Activated CD4-positive, alpha-beta T cell treated with anti-CD3 and anti-CD28 coated beads for 1 hour (primary cell): ENCODE results near the gene ITSN2.
"Not testable (repeated sequence)": the region's sequence is repeated elsewhere in the genome, so short reads cannot be mapped to it uniquely, and the experiment has no call there.

ENCODE experiments used
- DNase-seq: peaks from one replicate; pipeline ENCODE4 v3.0.0-alpha.2; 2020

The ITSN2 gene

DNA sequence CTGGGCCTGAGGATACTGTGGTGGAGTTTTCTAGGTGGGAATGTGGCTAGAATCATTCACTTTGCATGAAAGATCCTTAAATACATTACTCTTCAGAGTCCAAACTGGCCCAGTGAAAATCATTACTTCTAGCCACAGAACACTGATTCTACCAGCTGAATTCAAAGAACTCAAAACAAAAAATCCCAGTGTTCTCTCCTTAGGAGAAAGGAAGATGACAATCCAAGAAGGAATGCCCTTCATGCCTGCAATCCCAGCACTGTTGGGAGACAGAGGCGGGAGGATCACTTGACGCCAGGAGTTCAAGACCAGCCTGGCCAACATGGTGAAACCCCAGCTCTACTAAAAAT is 150.3 kb downstream of the ITSN2 start:
- no peak for DNase-seq

- no peak for DNase-seq
Observed at GRCh38 chr2:24209389-24210105, 150.8 kb downstream of the ITSN2 start.

DNA sequence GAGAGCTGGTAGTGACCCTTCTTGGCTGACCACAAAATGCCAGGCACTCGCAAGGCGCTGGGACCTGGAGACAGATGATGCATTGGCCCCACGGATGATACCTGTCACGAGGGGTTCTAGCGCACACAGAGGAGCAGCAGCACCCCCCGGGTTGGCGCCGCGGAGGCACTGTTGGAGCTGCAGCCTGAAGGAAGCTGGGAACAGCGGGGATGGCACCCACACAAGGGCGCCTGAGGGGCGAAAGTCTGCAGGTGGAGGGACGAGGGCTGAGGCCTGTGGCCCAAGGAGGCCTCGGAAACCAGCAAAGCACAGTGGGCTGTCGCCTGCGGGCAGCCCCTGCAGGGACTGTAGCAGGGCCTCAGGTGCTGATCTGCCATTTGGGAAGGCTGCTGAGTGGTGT is 151.8 kb downstream of the ITSN2 start:
- no peak for DNase-seq

DNA sequence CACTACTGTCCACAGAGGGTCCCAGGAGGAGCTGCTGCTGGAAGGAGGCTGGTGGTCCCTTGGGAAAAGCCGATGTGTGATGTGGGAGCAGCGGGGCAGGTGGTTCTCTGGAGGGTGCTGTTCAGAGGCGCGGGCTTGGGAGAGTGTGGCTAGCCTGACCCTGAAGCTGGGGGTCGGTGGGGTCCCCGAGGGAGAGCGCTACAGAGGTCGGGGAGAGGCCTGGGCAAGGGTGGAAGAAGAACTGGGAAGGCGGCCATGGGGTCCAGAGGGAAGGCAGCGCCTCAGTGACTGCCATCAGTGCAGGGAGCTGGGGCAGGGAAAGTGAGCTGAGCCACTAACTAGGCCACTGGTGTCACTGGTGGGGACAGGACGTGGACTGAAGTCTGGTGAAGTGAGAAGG is 153.0 kb downstream of the ITSN2 start:
- no peak for DNase-seq

DNA sequence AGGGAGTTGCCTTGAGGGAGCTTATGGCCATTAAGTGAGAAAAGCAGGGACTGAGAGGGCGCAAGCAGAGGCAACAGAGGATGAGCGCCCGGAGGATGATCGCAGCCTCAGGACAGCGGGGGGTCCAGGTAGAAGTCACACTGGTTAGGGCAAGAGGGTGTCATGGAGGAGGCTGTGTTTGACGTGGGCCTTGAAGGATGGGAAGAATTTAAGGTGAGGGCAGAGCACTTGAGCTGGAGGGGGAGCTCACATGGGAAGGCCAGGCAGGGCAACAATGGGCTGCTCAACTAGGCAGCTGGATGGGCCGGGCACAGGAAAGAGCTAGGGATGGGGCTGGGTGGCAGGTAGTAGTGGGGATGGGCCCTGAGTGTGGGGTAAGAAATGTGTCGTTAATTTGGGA is 153.6 kb downstream of the ITSN2 start:
- no peak for DNase-seq

DNA sequence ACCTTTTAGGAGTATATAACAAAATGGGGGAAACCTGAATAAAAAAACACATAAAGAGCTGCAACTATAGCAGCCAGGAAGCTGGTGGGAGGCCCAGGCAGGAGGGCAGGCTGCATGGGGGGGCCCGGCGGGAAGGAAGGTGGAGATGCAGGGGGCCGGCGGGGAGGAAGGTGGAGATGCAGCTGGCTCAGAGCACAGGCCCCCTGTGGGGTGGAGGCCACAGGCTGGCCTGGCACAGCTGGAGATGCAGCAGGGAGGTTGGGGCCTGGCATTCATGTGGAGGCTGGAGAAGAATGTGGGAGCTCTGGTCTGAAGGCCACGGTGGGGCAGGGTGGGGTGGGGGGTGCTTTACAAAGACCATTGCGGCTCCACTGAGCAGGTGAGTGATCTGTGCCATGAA is 154.1 kb downstream of the ITSN2 start:
- no peak for DNase-seq

GRCh38 chr2:24205131-24205530 is 155.2 kb downstream of the ITSN2 start:
- DNase-seq = no peak

- no peak for DNase-seq
Observed at GRCh38 chr2:24204505-24204904, 155.8 kb downstream of the ITSN2 start.

DNA sequence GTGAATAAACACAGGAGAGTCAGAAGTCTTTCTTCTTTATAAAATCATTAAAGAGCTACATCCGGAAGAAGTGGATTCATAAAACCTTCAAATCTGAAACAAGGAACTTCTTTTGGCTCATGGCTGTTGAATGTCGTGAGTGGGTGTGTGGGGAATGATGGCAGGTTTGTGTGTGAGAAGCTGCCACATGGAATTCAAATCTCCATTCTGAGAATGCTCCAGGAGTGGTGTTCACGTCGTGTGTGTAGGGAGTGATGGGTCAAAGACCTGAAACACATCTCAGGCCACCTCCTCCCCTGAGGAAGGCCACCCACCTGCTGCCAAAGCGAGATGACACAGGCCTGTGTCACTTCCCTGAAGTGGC is 156.6 kb downstream of the ITSN2 start:
- DNase-seq = no peak

- DNase-seq = no peak
Observed at GRCh38 chr2:24203029-24203786, 157.1 kb downstream of the ITSN2 start.

- DNase-seq = no peak
Observed at GRCh38 chr2:24200799-24201198, 159.5 kb downstream of the ITSN2 start.

DNA sequence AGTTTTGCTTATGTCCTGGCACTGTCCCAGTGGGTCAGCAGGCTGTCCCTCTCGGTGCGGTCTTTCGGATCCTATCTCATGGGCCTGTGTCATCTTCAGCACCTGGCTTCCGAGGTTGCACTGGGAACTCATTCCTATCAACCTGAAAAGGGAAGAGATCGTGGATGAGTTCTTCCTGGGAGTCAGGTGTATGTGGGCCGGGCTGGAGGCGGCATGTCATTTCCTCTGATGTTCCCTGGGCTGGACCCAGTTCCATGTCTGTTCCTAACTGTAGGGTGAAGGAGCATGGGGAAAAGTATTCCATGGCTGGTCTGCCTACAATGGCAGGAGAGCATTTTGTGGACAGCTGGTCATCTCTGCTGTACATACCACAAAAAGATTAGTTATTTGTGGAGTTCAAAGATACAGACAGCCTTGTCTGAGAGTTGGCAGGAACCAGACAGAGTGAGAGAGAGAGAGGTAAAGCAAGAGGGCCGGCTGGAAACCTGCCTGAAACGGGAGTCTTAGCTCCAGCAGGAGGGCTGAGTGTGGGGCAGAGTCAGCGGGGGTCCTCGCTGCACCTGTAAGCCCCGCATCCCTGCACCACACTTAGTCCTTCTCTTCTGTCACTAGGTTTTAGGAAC is 160.3 kb downstream of the ITSN2 start:
- DNase-seq = no peak

- not testable (repeated sequence) for DNase-seq
Observed at GRCh38 chr2:24197213-24197612, 163.1 kb downstream of the ITSN2 start.

DNA sequence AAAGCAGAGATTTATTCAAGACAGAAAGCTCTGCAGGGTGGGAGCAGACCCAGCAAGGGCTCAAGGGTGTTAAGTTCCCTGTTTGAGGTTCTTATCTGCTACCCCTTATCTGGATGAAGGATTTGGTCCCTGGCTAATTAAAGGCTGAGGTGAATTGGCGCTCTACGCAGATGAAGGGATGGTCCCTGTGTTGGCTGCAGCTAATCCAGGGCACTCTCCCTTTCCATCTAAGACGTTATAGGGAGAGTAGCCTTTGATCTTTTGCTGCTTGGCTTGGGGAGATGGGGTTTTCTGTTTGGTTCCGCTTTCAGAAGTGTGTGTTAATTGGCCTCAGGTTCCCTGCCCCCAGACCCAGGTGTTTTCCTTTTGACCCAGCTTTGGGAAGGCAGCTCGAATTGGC is 168.5 kb downstream of the ITSN2 start:
- no peak for DNase-seq

DNA sequence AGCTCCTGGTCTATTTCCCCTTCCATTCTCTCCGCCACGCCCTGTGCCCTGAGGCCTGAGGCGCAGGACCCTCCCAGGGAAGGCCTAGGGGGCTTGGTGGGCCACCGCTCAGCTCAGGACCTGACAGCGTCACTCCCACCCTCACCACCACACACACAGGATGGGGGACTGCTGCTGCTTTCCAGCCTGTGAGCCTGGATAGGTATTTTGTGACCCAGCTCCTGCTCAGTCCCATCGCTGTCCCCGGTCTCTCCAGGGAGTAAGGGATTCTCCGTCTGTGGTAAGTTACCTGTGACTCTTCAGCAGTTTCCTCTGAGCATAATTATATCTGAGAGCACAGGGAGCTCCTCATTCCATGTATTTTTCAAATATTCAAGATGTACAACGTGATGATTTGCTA is 169.2 kb downstream of the ITSN2 start:
- no peak for DNase-seq

GRCh38 chr2:24190503-24190902 is 169.8 kb downstream of the ITSN2 start:
- DNase-seq = no peak

GRCh38 chr2:24189551-24189950 is 170.8 kb downstream of the ITSN2 start:
- no peak for DNase-seq

DNA sequence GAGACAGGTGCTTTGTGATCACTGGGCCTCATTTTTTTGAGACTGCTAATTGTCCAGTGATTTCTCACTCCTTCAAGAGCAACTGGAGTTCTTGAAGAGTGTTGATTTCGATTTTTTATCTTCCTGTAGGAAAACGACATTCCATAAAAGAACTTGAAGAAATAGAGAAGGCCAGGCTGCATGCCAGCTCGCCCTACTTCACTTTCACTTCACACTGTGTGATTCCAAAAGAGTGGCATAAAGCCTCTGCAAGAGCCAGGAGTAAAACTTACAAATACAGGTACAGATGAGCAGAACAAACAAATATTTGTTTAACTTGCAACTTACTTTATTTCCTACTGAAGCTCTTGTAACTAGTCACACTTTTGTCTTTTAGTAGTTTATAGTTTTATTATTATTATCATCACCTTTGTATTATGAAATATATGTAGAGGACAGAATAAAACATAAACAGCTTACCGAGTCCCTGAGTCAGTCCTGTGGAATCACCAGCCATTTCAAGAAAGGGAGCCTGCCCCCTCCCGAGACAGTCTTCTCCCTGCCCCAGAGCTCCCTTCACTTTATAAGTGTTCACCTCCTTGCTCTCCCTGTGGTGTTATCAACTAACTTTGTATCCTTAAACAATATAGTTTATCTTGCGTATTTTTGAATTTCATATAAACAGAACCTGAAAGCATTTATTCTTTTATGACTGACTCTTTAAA is 176.8 kb downstream of the ITSN2 start:
- no peak for DNase-seq

DNA sequence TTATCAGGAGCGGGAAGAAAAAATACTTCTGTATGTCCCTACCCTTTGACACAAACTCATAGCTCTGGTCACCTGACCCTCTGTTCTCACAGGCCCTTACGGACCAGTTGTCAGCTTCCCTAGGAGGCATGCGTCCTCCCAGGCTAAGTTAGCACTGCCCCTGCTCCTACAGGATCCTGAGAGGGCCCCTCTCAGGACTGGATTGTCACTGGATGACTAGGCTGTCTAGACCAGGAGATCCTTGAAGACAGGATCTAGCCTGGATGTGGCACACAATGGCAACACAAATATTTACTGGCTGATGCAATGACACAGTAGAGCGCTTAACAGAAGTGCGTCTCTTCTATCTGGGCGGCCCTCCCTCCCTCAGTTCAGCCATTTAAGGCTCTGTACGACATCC is 177.8 kb downstream of the ITSN2 start:
- no peak for DNase-seq

DNA sequence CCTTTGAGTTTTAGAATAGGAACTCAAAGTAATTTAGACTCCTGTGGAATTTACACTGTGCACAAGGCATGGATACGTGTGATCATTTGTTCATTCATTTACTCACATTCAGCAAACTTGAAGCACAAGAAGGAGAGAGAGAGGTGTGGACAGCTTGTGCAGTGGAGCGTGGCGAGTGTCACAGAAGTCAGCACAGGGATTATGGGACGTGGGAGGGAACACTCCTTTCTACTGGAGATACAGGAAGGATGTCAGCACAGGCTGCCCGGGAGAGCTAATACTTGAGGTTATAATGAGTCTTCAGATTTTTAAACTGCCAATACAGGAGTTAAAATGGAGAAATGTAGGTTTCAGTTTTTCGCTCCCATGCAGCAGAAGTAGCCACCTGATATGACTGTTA is 178.5 kb downstream of the ITSN2 start:
- DNase-seq = no peak

- DNase-seq = no peak
Observed at GRCh38 chr2:24179683-24180082, 180.7 kb downstream of the ITSN2 start.

GRCh38 chr2:24176326-24176725 is 184.0 kb downstream of the ITSN2 start:
- no peak for DNase-seq

GRCh38 chr2:24175631-24176187 is 184.6 kb downstream of the ITSN2 start:
- DNase-seq = no peak
